Hematopoietic multipotent progenitor cell treated with erythropoietin and hydrocortisone succinate and interleukin-3 and kit ligand, for 17 days (in vitro differentiated cells): Measurements from ENCODE around the gene GABRR3.

Experiments
- DNase-seq: peaks from one replicate; pipeline ENCODE4 v3.0.0-alpha.2; 2015; ENCODE audit warnings: low spot score

Gene GABRR3

DNA sequence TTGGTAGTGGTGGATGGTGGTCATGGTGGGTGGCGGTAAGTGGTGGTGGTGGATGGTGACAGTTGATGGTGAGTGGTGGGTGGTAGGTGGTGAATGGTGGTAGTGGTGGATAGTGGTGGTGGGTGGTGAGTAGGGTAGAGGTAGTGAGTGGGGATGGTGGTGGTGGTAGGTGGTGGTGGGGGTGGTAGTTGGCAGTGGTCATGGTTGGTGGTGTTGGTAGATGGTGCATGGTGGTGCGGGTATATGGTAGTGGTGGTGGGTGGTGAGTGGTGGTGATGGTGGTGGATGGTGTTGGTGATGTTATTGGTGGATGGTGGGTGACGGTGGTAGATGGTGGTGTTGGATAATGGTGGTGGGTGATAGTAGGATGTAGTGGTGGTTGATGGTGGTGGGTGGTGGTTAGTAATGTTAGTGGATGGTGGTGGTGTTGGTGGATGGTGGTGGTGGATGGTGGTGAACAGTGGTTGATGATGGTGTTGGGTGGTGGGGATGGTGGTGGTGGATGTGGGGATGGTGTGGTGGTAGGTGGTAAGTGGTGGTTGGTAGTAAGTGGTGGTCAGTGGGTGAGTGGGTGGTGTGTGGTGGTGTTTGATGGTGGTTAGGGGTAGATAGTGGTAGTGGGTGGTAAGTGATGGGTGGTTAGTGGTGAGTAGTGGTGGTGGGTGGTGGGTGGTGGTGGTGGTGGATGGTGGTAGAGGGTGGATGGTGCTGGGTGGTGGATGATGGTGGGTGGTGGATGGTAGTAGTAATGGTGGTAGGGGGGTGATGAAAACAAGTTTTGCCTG, 46.1 kb downstream of the GABRR3 start:
- DNase-seq, result no peak

GRCh38 chr3:97987306-97987705, 47.8 kb downstream of the GABRR3 start:
- DNase-seq, result no peak

GRCh38 chr3:97983933-97984491, 51.1 kb downstream of the GABRR3 start:
- DNase-seq, result no peak

DNA sequence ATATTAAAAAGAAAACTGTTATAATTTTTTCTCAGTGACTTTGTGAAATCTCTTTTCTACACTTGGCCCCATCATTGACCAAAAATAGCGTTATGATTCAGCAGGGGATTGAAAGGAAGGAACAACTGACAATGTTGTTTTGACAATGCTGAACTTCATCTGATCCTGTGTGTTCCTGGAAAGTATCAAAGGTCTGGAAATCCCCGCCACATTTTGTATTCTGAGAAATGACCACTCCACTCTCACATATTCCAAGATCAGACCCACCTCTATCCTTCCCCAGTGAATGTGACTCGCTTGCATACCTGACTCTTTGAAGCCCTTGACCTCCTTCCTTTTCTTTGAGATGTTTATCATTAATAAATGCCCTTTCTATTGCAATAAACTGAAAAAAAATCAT, 53.2 kb downstream of the GABRR3 start:
- DNase-seq, result no peak

- DNase-seq, result no peak
These were observed 55.5 kb downstream of the GABRR3 start for GRCh38 chr3:97979610-97980009.

DNA sequence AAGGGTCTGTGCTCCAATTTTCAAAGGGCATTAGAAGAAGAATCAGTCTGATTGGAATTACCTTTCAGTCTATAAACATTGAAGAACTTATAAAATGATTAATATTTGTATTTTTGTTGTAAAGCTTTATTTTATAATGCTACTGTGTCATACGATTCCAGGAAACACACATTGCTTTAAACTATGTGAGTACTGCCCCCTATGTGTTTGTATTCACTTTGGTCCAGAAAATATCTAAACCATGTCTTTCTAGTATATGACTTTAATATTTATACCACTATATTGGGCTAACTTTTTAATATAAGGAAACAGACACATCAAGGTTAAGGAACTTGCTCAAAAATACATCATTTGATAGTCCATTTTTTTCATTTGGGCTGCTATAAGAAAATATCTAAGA, 59.6 kb downstream of the GABRR3 start:
- DNase-seq, result no peak

DNA sequence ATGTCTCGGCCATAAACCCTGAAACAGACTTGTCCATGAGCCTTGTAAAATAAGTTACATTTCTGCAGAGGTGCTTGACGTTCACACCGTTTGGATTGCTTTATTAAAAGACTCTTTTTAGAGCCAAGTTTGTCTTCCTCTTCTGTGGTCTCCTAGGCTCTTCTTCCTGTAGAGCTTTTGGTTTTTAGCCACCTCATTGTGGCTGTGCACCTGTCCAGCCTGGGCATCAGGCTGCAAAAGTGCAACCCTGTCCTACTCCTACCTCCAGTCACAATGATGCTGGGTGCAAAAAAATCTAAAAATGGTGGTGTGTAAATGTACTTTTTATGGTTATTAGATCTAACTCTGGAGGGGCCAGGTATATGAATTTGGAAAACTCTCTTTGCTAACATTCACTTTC, 60.1 kb downstream of the GABRR3 start:
- DNase-seq, result no peak

GRCh38 chr3:97972976-97973375, 62.1 kb downstream of the GABRR3 start:
- DNase-seq, result no peak

- peak; percentile 15 for DNase-seq
These were observed 63.2 kb downstream of the GABRR3 start, which contains the start of gene RIOX2 for GRCh38 chr3:97971679-97972567. TSS of gene RIOX2 (minus strand) at chr3:97972431. CDS start at chr3:97967593, 4,838 bp downstream.

DNA sequence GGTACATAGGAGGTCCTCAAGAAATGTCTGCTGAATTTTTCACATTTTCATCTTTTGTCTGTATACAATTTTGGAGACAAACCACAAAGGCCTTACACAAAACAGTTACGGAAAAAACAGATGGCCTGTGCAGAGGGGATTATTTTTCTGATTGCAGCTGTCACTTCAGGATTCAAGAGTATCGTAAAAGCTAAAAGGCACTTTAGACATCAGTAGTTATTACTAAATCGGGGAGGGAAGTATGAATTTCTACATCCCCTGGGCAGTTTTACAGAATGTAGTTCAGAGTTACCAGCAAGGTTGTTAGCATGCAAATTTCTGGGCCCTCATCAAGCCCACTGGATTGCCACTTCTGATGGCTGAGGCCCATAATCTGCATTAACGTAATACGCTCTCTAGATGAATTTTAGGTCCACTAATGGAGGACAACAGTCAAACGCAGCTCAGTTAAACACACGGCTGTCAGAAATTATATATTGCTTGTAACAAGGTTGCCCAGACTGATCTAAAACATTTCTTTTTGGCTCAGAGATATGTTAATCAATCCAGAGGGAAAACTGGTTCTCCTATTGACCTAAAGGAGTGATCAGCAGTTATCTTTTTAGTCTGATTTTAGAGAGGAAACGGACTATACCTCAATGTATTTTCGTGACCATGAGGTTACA, 64.0 kb downstream of the GABRR3 start:
- no peak for DNase-seq

DNA sequence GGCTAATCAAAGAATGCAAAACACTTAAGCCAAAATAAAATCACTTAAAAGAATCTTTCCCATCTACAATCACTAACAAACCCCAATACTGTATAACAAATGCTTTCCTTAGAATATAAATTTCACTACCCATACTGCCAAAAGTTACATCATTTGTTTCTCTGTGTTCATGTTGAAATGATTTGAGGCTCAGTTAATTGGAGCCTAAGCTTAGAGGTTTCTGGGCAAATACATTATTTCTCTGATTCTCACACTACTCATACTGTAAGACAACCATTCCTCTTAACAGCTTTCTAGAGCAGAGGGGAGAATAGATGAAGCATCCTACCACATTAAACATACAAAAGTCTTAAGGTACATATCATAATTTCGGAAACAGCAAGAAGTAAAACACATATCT, 65.0 kb downstream of the GABRR3 start:
- DNase-seq, result no peak

DNA sequence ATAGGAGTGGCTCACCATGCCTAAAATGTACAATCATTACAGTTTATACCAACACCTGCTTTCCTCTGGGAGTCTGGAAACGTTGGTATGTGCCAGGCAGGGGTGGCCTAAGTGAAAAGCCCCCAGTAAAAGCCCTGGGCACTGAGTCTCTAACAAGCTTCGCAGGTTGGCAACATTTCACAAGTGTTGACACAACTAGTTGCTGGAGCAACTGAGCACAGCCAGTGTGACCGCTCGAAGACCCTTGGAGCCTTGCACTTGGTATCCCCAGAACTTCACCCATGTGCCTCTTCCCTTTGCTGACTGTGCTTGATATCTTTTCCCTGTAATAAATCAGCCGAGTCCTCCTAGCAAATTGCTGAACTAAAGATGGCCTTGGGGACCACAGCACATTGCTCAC, 65.6 kb downstream of the GABRR3 start:
- no peak for DNase-seq

DNA sequence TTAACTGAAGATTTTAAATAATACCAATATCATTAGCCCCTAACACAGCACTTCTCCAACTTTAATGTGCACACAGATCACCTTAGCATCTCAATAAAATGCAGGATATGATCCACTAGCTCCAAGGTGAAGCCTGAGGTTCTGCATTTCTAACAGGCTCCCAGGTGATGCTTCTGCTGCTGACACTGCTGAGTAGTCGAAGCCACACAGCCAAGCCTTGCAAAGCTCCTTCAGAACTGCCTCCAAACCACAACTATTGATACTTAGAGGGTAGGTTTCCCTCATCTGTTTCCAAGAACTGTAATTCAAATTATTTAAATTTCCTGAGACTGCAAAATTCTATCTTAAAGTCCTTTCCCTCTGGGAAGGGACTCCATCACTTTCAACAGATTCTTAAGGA, 66.7 kb downstream of the GABRR3 start:
- DNase-seq, result no peak

GRCh38 chr3:97967966-97968365, 67.1 kb downstream of the GABRR3 start:
- DNase-seq, result no peak

DNA sequence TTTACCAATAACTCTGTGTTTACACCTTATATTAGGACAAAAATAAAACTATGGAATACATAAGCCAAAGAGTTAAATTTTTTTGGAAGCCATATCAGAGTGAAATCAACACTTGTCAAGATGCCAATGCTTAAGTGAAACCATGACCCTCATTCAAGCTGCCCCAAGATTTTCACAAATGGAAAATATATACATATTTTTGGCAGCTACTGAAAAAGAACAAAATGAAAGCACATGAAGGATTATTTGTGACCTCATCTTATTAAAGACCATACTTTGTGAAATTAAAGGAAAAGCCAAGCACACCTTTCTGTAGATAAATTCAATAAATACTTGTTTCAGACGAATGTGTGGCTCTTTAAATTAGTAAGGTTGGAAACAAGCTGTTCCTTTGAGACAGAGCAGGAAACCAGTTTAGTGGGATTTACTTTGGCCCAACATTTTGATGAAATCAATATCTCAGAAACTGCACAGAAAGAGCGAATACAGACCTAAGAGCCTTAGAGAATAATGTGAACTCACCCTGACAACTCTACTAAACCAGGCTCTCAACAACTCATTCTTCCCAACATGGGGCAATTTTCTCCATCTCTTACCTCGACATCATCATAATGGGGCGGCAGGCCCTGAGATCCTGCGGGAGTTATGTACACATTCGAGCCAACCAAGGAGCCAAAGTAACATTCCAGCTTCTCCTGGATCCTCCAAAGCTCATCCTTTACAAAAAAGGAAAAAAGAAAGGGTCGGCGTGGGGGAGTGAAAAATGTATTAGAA, 73.9 kb downstream of the GABRR3 start:
- DNase-seq, result no peak

- no peak for DNase-seq
These were observed 74.6 kb downstream of the GABRR3 start for GRCh38 chr3:97960551-97960950.

- no peak for DNase-seq
These were observed 75.2 kb downstream of the GABRR3 start for GRCh38 chr3:97959872-97960271.

- DNase-seq, result no peak
These were observed 76.3 kb downstream of the GABRR3 start for GRCh38 chr3:97958796-97959195.

GRCh38 chr3:97958396-97958795, 76.7 kb downstream of the GABRR3 start:
- DNase-seq, result no peak

- DNase-seq, result no peak
These were observed 77.4 kb downstream of the GABRR3 start for GRCh38 chr3:97957617-97958311.

GRCh38 chr3:97956051-97956450, 79.1 kb downstream of the GABRR3 start:
- DNase-seq, result no peak
